ENCODE results near the gene SF3B2.
"Not testable (repeated sequence)": the region's sequence is repeated elsewhere in the genome, so short reads cannot be mapped to it uniquely, and the experiment has no call there.

The SF3B2 gene

DNA sequence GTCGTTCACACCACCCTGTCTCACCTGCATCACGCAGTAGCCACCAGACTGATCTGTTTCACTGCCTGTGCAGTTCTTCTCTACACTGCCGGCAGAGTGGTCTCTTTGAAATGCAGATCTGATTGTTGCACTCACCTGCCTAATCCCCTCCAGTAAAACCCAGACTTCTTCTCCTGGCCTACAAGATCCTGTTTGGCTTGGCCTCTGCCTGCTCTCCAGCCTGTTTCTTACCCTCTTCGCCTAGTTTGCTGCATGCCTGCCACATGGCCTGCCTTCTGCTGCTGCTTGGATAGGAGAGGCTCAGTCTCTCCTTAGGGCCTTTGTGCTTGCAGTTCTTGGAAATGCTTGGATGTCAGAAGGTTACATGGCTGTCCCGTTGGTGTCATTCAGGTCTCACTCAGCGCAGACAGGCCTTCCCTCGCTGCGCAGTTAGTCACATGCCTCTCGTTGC is 59.9 kb downstream of the SF3B2 start:
- DNase-seq, result no peak

DNA sequence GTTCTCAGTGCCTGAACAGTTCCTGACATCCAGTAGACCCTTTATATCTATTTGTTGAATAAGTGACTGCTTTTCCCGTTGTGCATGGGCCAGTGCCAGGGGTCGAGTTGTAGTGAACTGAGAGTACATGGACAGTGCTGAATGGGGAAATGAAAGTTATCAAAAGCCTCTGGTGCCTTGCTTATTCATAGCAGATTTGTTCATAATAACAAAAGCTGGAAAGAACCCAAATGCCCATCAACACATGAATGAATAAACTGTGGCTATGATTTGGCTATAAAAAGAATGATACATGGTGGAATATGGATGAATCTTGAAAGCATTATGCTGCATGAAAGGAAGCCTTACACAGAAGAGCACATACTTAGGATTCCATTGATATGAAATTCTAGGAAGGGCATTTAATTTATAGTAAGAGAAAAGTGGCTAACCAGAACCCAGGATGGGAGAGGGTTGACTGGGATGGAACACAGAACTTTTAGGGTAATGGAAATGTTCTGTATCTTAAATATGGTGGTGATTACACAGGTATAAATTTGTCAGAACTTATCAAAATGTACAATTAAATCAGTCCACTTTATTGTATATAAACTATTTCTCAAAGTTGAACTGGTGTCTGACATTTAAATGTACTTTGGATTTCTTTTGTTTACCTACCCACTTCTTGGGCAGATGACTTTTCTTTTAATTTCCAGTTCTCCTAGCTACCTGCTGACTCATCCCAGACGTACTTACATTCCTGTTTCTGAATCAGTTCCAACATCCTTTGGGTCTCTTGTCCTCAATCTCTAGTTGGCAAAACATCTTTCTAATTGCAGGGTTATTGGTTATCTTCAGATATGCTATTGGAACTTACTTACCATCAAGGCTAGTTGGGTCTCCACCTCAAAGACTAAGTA is 60.7 kb downstream of the SF3B2 start:
- no peak for DNase-seq

DNA sequence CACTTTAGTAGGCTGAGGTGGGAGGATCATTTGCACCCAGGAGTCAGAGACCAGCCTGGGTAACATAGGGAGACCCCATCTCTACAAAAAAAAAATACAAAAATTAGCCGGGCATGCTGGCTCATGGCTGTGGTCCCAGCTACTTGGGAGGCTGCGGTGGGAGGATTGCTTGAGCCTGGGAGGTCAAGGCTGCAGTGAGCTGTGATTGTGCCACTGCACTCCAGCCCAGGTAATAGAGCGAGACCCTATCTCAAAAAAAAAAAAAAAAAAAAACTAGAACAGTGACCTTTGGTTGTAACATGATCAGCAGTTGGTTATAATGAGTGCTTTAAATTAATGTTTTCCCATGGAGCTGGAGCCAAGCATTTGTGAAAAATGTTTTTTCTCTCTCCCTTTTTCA is 62.8 kb downstream of the SF3B2 start:
- DNase-seq, result not testable (repeated sequence)

DNA sequence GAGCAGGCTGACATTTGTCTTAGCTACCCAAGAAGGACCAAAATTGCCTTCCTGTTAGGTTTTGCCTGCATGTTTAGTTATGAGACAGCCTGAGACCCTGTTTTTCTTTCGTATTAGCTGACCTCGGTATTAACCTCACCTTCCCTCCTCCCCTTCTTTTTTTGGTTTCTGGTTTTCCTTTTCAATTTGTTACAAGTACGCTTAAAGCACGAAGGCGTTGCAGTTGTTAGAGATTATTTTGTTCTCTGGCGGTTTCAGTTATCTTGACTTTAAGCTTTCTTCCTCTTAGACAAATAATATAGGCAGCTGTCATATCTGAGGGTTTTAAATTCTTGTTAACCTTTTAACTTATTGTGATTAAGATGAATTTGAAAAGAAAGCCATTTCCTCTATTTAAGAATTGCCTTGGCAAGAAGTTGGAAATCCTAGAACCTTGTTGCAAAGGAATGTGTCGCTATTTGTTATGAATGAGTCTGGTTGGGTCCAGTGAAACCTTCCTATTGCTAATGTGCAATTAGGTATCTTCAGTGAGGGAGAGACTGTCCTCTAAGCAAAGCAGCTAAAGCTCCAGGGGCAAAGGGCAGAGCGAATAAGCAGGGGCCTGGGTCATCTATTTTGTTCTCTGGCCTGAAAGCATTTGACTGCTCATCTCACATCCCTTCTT is 63.6 kb downstream of the SF3B2 start:
- peak; percentile 68 for DNase-seq

DNA sequence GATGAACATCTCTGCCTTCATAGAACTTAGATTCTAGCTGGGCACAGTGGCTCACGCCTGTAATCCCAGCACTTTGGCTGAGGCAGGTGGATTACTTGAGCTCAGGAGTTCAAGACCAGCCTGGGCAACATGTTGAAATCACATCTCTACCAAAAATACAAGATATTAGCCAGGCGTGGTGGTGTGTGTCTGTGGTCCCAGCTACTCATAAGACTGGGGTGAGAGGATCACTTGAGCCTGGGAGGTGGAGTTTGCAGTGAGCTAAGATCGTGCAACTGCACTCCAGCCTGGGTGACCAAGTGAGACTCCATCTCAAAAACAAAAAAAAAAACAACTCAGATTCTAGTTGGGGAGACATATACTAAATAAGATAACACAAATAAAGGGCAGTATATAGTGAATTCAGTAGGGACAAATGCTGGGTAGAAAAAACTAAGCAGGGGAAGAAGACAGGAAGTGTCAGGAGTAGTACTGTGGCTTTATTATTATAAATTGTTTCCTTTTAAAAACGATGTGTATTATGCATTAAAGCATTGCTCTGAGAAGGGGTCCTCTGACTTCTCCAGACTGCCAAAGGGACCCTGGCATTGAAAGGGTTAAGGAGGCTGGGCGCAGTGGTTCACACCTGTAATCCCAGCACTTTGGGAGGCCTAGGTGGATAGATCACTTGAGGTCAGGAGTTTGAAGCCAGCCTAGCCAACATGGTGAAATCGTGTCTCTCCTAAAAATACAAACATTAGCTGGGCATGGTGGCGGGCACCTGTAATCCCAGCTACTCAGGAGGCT is 64.6 kb downstream of the SF3B2 start:
- DNase-seq, result no peak

DNA sequence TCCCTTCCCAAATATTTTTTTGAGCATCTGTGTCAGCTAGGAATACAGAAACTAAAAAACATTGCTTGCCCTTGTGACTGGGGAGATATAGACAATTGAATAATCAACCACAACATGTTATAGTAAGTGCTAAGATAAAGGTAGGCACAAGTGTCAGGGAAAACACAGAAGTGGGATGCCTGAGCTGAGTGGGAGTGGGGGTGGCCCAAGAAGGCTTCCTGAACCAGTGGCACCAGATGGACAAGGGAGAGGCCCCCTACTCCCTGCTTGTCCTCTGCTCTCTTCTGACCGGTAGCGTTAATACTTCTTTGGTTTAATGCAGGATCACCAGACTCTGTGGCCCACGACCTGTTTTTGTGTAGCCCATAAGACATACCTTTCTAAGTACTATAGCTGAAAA is 66.7 kb downstream of the SF3B2 start:
- DNase-seq, result no peak

Measured in CD4-positive, alpha-beta T cell treated with Interleukin-21 for 1 hour (primary cell).